Body of pancreas (tissue), 4 donors: Measurements from ENCODE around the gene FAM222A.

Experiments used
- CTCF ChIP-seq, 7 experiments: fragments of 450-650 bp in 4 of 7; fragments of 200-600 bp in 3 of 7; sonication (generic) in 3 of 7; IDR thresholded peaks; one replicate each; pipeline ENCODE4 v1.5.1; 2016 to 2019; ENCODE audit warnings: antibody characterized with exemption in 7 of 7
- POLR2A ChIP-seq, 3 donors: fragments of 450-650 bp; IDR thresholded peaks; one replicate each; pipeline ENCODE4 v1.6.1; 2016; ENCODE audit warnings: antibody characterized with exemption in 3 of 3, mild to moderate bottlenecking in 2 of 3

GRCh38 chr12:109708939-109709338 lies 4.7 kb upstream of the FAM222A start:
- TF ChIP-seq CTCF (IDR thresholded peaks at IDR 0.05) (no peak), POLR2A (IDR thresholded peaks at IDR 0.05) (no peak)
